Left kidney (tissue), 2 donors: ENCODE results near the gene BCL2L1. TPM values are rescaled to one million over a fixed set of nuclear protein-coding genes. Genes with fewer than 3 reads are reported as not detected.

Source experiments
- DNase-seq: peaks from one replicate; pipeline ENCODE4 v3.0.0-alpha.2; 2013
- polyA plus RNA-seq: library from polyadenylated mRNA; unstranded; fragments of 120-200 nt; gene quantifications from one replicate; pipeline ENCODE4 v1.2.1, GENCODE V29; 2013; ENCODE audit not compliant: insufficient read length

Gene BCL2L1
- polyA plus RNA-seq, 1 donor = 66.2 TPM

GRCh38 chr20:31615416-31615815, 107.3 kb downstream of the BCL2L1 start:
- no peak for DNase-seq

Other genes starting within 250 kb of the BCL2L1 start
- 0.48 TPM for gene DEFB124, start 247.7 kb downstream of the BCL2L1 start, polyA plus RNA-seq
- gene REM1, start 247.6 kb downstream of the BCL2L1 start, polyA plus RNA-seq = 0.28 TPM
- gene HM13, start 208.4 kb downstream of the BCL2L1 start, polyA plus RNA-seq = 139 TPM
- gene ID1, start 117.6 kb downstream of the BCL2L1 start, polyA plus RNA-seq = 132 TPM
- 0.75 TPM for gene COX4I2, start 85.0 kb downstream of the BCL2L1 start, polyA plus RNA-seq
- 71.2 TPM for gene TPX2, start 16.4 kb upstream of the BCL2L1 start, polyA plus RNA-seq
- gene MYLK2, start 96.5 kb upstream of the BCL2L1 start, polyA plus RNA-seq = 0.76 TPM
- gene FOXS1, start 122.7 kb upstream of the BCL2L1 start, polyA plus RNA-seq = 3.9 TPM
- 16.0 TPM for gene DUSP15, start 147.7 kb upstream of the BCL2L1 start, polyA plus RNA-seq
- gene TTLL9, start 147.8 kb upstream of the BCL2L1 start, polyA plus RNA-seq = 5.5 TPM
- gene PDRG1, start 229.2 kb upstream of the BCL2L1 start, polyA plus RNA-seq = 19.6 TPM
- gene XKR7, start 245.3 kb upstream of the BCL2L1 start, polyA plus RNA-seq = 0.35 TPM